Activated naive CD4-positive, alpha-beta T cell treated with Interleukin-2 at 50 U/mL for 16 hours (primary cell): ENCODE results near the gene CARD8.
A peak's percentile ranks its signal among the peaks of the same experiment; 100 is the strongest.

Source experiments
- DNase-seq: peaks from one replicate; pipeline ENCODE4 v3.0.0-alpha.2; 2020

Gene CARD8

GRCh38 chr19:48169578-48169938 is 86.2 kb downstream of the CARD8 start:
- peak; percentile 87 for DNase-seq

DNA sequence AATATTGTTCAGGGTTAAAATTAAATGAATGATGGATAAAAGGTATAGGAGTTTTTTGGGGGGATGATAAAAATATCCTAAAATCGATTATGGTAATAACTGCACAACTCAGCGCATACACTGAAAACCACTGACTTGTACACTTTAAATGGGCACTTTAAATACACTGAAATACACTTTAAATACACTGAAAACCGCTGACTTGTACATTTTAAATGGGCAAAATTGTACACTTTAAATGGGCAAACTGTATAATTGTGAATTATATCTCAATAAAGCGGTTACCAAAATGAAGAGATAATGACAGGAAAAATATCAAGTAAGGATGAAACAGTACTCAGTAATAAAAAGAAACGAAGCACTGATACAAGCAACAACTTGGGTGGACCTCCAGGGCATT is 87.0 kb downstream of the CARD8 start:
- no peak for DNase-seq

DNA sequence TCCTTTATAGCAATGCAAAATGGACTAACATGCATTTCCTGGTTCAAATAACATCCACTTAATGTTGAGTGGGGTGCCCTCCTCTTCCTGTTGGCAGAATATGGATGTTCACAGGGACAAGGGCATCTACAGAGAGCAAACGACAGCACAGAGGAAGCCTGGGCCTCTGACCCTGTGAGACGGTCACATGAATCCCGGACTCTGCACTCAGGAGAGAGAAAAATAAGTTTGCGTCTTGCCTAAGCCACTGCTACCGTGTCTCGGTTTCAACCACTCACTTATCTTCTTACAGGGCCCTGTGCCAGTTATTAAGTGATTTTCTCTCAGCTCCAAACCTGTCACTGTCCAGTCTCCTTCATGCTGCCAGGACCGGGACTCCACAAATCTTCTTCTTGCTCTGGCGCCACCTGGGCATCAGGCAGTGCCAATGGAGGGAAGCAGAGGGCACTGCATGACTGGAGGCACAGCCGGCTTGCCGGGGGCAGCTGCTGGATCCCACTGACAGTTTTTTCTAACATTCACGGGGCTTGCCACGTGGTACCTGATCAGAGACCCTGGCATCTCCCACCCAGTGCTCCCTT is 97.4 kb downstream of the CARD8 start:
- no peak for DNase-seq
